HG03139 (cell line): ENCODE data around the gene CCPG1.
A peak's percentile ranks its signal among the peaks of the same experiment; 100 is the strongest.

Experiments
- ATAC-seq: cut with Tn5 transposase; IDR thresholded peaks from one replicate; pipeline ENCODE4 v1.9.1; 2021; ENCODE audit not compliant: unreplicated experiment

Gene CCPG1

DNA sequence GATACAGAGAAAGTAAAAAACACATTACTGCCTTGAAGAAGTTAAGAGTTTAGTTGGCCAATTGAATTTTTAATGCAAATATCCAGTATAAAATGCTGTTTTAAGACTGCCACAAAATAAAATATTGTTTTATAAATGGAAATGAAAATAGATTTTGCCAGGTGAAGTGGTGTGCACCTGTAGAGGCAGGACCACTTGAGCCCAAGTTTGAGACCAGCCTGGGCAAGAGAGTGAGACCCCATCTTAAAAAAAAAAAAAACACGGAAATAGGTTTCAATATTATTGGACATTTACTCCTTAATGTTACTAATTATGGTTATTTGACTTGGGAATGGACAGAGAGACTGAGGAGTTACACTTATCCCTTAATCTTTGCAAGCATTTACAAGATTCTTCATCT, 87.2 kb downstream of the CCPG1 start:
- no peak for ATAC-seq

DNA sequence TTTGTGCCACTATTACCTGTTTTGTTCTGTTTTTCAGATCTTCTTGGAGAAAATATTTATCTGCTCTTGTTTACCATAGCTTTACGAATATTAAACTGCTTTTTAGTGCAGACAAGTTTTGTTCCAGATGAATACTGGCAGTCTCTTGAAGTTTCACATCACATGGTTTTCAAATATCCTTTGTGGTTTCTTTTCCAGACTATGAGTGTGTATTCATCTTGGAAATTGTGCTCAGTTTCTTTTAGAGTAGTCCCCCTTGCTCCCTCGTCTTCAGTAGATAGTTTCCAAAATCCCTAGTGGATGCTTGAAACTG, 88.0 kb downstream of the CCPG1 start:
- no peak for ATAC-seq

DNA sequence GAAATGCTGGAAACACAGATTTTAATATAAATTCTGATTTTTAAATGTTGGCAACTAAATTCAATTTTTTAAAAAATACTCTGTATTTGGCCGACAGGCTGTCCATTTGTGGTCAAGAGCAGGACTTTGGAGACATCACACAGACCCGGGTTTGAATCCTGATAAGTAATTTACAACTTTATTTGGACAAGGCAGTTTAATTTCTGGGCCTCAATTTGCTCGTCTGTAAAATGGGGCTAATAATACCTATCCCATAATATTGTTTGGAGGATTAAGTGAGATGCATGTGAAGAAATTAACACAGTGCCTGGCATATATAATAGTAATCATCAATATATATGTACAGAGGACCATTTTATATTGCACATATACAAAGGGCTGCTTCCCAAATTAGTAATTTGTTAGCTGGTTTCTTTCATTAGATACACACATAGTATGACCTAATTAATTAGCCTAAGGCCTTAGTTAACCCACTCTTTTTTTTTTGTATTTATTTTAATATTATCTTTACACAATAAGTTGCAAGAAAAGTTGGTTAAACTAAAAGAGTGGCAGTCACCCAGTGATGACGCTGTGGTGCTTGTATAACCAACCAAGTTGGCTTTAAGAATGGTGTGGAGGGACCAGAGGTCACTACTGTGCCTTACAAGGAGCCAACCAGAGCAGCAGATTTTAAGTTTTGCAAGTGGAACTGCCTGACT, 88.5 kb downstream of the CCPG1 start:
- peak; percentile 36 for ATAC-seq

DNA sequence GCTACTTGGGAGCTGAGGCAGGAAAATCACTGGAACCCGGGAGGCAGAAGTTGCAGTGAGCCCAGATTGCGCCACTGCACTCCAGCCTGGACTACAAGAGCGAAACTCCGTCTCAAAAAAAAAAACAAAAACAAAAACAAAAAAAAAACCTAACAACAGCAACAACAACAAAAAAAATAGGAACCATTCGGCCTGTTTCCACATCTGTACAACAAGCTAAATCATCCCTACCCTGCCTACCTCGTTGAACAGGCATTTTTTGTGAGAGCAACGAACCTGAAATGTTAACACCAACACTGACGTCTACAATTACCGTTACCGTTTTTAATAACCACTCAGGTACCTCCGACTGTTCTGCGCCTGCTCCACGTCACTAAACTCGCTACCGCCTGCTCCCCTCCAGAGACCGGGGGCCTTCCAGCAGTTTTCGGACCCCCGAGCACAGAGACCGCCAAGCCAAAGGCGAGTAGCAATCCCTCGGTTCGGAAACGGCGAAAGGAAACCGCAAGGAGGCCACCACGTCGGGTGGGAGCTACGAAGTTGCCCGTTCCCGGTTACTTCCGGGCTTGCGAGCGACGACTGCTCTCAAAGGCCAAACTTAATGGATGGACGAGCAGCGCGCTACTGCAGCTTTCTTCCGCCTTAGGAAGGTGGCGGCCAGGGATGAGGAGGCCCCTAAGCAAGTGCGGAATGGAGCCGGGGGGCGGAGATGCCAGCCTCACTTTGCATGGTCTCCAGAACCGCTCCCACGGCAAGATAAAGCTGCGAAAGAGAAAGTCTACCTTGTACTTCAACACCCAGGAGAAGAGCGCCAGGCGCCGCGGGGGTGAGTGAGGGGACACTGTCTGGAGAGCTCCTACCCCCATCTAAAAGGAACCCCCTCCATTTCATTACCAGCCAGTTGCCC, 89.3 kb downstream of the CCPG1 start, which contains the start of the genes PIGB and PIGBOS1:
PIGB (plus strand) TSS at position 635 of the 907 bp plus-strand sequence; CDS start at position 664, 29 bp downstream.
PIGBOS1 (minus strand) TSS at position 536 of the 907 bp plus-strand sequence. CDS start 1,331 bp downstream, outside the sequence.
- peak; percentile 95 for ATAC-seq
